Activated T-cell treated with anti-CD3 and anti-CD28 coated beads, Interleukin-2, amount 50 U/mL, for 72 hours (primary cell): ENCODE data around the gene NFKB2. TPM values are rescaled to one million over a fixed set of nuclear protein-coding genes. Genes with fewer than 3 reads are reported as not detected.
A peak's percentile ranks its signal among the peaks of the same experiment; 100 is the strongest.

Experiments used
- ATAC-seq, 2 donors: fragments of 150-1000 bp; cut with Tn5 transposase; replicated peaks in 1 of 2; 2 replicates each; pipeline ENCODE4 v1.10.0; 2021; ENCODE audit warnings: moderate library complexity in 2 of 2, mild to moderate bottlenecking in 1 of 2
- DNase-seq, 2 donors: peaks; one replicate each; pipeline ENCODE4 v3.0.0; 2021 to 2022; ENCODE audit warnings: mixed read lengths in 1 of 2
- H3K27ac Mint-ChIP-seq: one replicate; pipeline ENCODE4 v1.8.0; 2022; ENCODE audit warnings: mild to moderate bottlenecking, moderate library complexity, mixed read lengths
- H3K27me3 Mint-ChIP-seq: one replicate; pipeline ENCODE4 v1.8.0; 2022; ENCODE audit warnings: low read depth, mixed read lengths
- H3K36me3 Mint-ChIP-seq, 2 donors: one replicate each; pipeline ENCODE4 v1.8.0; 2022; ENCODE audit warnings: mixed read lengths in 2 of 2, mild to moderate bottlenecking in 1 of 2; ENCODE audit not compliant: insufficient read depth in 2 of 2
- H3K4me1 Mint-ChIP-seq: one replicate; pipeline ENCODE4 v1.8.0; 2022; ENCODE audit warnings: low read depth, mixed read lengths
- H3K4me3 Mint-ChIP-seq, 2 donors: one replicate each; pipeline ENCODE4 v1.8.0; 2022; ENCODE audit warnings: mild to moderate bottlenecking in 2 of 2, mixed read lengths in 2 of 2, moderate library complexity in 2 of 2
- H3K9me3 Mint-ChIP-seq, 2 donors: one replicate each; pipeline ENCODE4 v1.8.0; 2022; ENCODE audit warnings: mixed read lengths in 2 of 2
- total RNA-seq, 2 donors: library from RNA; stranded (reverse); gene quantifications; one replicate each; pipeline ENCODE4 v1.2.3, GENCODE V29; 2022

Gene NFKB2
- total RNA-seq, 2 donors from 2014 or later: 472 to 564 TPM

DNA sequence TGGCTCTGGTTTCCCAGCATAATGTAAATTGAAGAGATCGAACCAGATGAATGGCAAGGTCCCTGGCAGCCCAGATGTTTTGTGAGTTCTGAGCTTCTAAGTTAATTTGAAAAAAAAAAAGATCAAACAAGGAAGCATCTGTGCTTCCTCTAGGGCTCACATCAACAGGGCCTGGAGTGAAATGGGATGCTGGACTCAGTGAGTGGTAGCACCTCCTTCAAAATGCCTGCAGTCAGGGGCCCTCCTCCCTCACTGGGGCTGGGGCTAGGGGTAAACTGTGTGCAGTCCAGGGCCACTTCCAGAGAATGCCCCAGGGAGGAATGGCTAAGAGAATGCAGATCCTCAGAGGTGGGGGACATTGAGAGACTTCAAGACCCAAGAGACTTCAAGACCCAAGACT lies 42.9 kb downstream of the NFKB2 start:
- no peak overlapping the region for H3K27ac Mint-ChIP-seq
- no peaks in the 10 kb centered on the region for H3K27me3 Mint-ChIP-seq
- H3K9me3 Mint-ChIP-seq: no peaks in the 10 kb centered on the region
- H3K4me3 Mint-ChIP-seq: peak overlapping the region in 1 of 2 donors; percentile 52
- DNase-seq (no peak), ATAC-seq (no peak)
- H3K4me1 Mint-ChIP-seq: peaks cover 48% of the 10 kb centered on the region
- H3K36me3 Mint-ChIP-seq: peaks cover 4 to 6% of the 10 kb centered on the region in 2 donors

DNA sequence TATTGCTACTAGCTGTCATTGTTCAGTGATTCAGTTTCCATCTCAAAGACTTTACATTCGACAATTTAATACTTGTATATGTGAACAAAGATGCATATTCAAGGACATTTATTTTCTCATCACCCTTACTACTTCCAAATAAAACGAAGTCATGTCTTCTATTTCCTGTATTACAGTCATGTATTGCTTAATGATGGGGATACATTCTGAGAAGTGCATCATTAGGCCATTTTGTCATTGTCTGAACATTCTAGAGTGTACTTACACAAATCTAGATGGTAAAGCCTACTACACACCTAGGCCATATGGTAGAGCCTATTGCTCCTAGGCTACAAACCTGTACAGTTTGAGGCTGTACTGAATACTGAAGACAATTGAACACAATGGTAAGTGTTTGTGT lies 49.3 kb downstream of the NFKB2 start:
- ATAC-seq (no peak), DNase-seq (no peak)
- Mint-ChIP-seq H3K4me1 (peaks cover 10% of the 10 kb centered on the region), H3K27me3 (no peaks in the 10 kb centered on the region), H3K27ac (no peak overlapping the region), H3K9me3 (no peaks in the 10 kb centered on the region), H3K36me3 (no peaks in the 10 kb centered on the region), H3K4me3 (no peak overlapping the region)

DNA sequence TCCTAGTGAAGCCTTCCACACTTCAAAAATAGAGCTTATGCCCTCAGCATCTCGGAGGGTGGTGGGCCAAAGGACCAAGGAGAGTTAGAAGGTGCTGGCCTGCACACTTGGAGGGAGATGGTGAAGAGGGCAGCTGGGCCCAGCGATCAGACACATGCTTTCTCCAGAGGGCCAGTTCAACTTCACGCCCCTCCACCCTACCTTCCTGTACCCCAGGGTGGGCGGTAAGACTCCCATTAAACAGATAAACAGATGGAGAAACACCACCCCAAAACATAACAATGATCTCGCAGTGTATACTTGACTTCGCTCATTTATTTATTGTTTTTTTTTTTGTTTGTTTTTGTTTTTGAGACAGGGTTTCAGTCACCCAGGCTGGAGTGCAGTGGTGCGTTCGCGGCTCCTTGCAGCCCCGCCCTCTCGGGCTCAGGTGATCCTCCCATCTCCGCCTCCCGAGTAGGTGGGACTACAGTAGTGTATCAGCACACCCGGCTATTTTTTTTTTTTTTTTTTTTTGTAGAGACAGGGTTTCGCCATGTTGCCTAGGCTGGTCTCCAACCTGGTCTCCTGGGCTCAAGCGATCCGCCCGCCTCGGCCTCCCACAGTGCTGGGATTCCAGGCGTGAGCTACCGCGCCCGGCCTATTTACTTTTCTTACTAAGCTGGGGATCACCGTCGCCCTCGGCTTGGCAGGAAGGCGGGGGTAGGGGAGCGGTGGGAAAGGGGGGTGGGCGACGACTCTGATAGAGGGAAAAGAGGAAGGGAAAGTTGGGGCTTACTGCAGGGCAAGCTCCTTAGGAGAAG lies 54.0 kb downstream of the NFKB2 start:
- Mint-ChIP-seq H3K27ac (peak overlapping the region; percentile 91), H3K36me3 (peaks cover 4 to 10% of the 10 kb centered on the region in 2 donors), H3K4me3 (peak overlapping the region; percentile 92 to 96), H3K27me3 (no peaks in the 10 kb centered on the region), H3K9me3 (no peaks in the 10 kb centered on the region), H3K4me1 (peaks cover 36% of the 10 kb centered on the region)
- DNase-seq (peak; percentile 86 to 91), ATAC-seq (peak; percentile 65 to 69)

DNA sequence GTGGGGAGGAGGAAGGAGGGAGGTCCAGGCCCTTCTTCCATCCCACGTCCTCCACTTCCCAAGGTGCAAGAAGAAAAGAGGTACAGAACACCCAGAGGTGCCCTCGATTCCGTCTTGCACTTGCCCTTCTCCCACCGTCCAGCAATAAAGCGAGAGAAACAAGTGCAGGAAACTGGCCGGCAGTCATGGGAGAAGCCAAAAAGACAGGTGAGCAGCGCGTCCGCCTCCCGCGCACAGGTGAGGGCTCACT lies 54.5 kb downstream of the NFKB2 start:
- Mint-ChIP-seq H3K4me1 (peaks cover 36% of the 10 kb centered on the region), H3K9me3 (no peaks in the 10 kb centered on the region)

DNA sequence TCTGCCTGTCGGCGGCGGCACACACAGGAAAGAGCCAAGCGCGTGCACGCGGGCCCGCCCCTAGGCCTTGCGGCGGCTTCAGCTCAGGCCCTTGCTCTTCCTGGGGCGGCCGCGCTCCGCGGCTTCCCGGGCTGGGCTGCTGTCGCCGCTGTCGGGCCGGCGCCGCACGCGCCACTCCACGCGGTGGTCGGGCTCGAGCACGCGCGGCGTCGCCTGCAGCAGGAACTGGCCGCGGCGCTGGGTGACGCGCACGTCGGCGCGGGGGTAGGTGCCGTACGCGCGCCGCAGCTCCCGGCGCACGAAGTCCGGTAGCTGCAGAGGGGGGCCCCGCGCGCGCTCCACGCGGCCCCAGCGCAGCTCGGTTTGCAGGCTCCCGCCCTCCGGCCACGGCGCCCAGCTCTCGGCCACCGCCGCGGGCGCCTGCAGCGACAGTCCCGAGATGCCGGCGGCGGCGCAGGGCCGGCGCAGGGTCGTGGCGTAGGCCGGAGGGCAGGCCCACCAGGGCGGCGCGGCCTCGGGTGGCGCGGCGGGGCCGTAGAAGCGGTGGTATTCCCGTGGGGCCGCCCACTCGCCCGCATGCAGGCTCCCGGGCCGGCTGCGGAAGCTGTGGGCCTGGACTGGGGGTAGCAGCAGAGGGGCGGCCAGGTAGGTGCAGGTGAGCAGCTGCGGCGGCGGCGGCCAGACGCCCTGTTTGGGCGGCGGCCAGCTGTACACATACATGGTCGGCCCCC lies 55.0 kb downstream of the NFKB2 start:
- H3K4me3 Mint-ChIP-seq: peak overlapping the region; percentile 92 to 96
- H3K27me3 Mint-ChIP-seq: no peaks in the 10 kb centered on the region
- peaks cover 36% of the 10 kb centered on the region for H3K4me1 Mint-ChIP-seq
- DNase-seq (peak; percentile 89 to 92), ATAC-seq (peak; percentile 83 to 84)
- H3K9me3 Mint-ChIP-seq: no peaks in the 10 kb centered on the region
- peaks cover 4 to 10% of the 10 kb centered on the region in 2 donors for H3K36me3 Mint-ChIP-seq
- H3K27ac Mint-ChIP-seq: peak overlapping the region; percentile 91

More for the DNA sequence above, 54.5 kb downstream of the NFKB2 start:
- Mint-ChIP-seq H3K27ac (peak overlapping the region; percentile 91), H3K4me3 (peak overlapping the region; percentile 92 to 96), H3K27me3 (no peaks in the 10 kb centered on the region), H3K36me3 (peaks cover 4 to 10% of the 10 kb centered on the region in 2 donors)
- DNase-seq (no peak), ATAC-seq (peak in 1 of 2 donors; percentile 0)

DNA sequence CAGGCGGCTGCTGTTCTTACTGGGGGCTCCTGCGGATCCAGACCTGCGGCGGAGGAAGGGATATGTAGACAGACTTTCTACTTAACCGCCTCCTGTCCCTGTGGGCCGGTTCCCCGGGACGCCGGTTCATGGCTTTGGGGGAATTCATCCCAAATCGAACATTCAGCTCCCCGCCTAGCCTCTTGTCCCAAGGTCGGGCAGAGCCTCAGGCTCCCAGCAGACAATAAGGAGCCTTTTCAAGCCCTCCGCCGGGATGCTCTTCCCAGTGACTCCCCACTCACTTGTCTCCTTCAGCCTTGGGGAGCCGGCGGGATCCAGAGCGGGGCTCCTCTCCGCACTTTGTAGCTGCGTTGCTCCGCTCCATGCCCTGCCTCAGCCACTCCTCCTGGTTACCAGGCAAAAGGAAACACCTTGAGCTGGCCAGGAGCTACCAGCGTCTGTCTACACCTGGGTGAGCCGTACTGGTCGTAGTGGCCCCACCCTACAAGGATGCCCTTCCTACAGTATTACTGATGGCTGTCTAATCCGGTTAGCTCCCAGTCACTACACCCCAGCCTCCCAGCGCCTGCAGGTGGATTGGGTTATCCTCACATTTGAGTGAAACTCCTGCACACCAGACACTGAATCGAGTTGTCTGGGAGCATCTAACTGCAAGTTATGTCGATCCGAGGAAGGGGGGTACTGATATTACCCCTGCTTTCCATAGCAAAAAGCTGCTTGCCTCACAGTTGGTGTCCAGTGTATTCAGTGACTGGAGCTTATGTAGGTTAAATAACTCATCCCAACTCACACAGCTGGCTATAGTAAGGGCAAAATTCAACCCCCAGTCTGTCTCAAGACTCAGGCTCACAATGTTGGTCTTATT lies 55.8 kb downstream of the NFKB2 start, which contains the start of gene C10orf95:
Gene C10orf95 (minus strand): TSS at position 439 of the 865 bp plus-strand sequence. CDS start 450 bp downstream, outside the sequence.
- no peaks in the 10 kb centered on the region for H3K9me3 Mint-ChIP-seq
- H3K27me3 Mint-ChIP-seq: no peaks in the 10 kb centered on the region
- DNase-seq (no peak), ATAC-seq (no peak)
- peak within 1 kb of the TSS; percentile 92 to 96 for H3K4me3 Mint-ChIP-seq
- H3K36me3 Mint-ChIP-seq: peaks cover 4 to 10% of the 10 kb centered on the region in 2 donors
- peaks cover 36% of the 10 kb centered on the region for H3K4me1 Mint-ChIP-seq
- peak within 1 kb of the TSS; percentile 65 for H3K27ac Mint-ChIP-seq

Other genes with a start within 250 kb of the NFKB2 start
- 100 to 1,000 TPM in 1 of 2 donors, 10 to 100 TPM in 1; 98.2 to 124 TPM for gene NOLC1, start 243.3 kb upstream of the NFKB2 start, total RNA-seq
- under 1 TPM in 1 of 2 donors, not detected in 1; 0.24 TPM for gene ELOVL3, start 169.4 kb upstream of the NFKB2 start, total RNA-seq
- under 1 TPM; 0.24 to 0.28 TPM for gene PITX3, start 154.2 kb upstream of the NFKB2 start, total RNA-seq
- gene GBF1, start 150.2 kb upstream of the NFKB2 start, total RNA-seq: 10 to 100 TPM; 44.2 to 47.6 TPM
- gene PSD, start 23.1 kb downstream of the NFKB2 start, total RNA-seq: 10 to 100 TPM in 1 of 2 donors, 1 to 10 TPM in 1; 8.6 to 11.7 TPM
- 10 to 100 TPM; 15.3 TPM for gene FBXL15, start 25.1 kb downstream of the NFKB2 start, total RNA-seq
- 10 to 100 TPM; 78.7 to 79.5 TPM for gene CUEDC2, start 36.9 kb downstream of the NFKB2 start, total RNA-seq
- under 1 TPM in 1 of 2 donors, not detected in 1; 0.21 TPM for gene C10orf95, start 55.8 kb downstream of the NFKB2 start, total RNA-seq
- 10 to 100 TPM; 61.6 to 68.3 TPM for gene ACTR1A, start 107.0 kb downstream of the NFKB2 start, total RNA-seq
- 1 to 10 TPM; 9.1 to 9.2 TPM for gene SUFU, start 108.3 kb downstream of the NFKB2 start, total RNA-seq
- 10 to 100 TPM; 57.9 to 58.2 TPM for gene TRIM8, start 248.8 kb downstream of the NFKB2 start, total RNA-seq